ENCODE data around the gene NR1D2.

The NR1D2 gene

DNA sequence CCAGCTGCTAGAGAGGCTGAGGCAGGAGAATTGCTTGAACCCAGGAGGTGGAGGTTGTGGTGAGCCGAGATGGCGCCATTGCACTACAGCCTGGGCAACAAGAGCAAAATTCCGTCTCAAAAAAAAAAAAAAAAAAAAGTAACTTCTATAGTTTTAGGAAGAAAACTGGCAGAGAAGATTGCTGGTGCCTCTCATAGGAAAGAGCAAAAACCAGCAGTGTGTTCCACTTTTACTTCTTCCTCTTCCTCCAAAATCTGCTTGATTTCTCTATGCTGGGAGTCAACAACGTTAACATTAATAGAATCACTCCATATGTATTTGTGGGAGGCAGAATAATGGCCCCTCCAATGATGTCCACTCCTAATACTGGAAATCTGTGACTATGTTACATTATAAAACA is 12.5 kb upstream of the NR1D2 start:
- DNase-seq, result no peak

DNA sequence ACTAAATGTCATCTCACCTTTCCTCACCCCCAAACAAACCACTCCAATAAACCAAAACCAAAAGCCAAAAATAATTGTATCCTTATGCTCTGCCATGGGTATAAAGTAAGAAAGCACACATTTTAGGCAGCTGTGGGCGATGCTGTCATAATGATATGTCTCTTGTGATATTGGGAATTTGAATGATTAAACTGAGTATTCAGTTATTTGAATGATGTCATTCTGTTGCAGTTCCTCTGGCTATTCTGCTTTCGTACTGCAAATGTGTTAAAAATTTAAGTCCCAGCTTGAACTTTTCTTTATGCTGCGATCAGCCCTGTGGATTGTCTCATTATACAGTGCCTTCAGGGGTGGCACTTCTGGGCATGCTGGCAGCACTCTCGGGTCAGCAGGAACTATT is 10.8 kb upstream of the NR1D2 start:
- no peak for DNase-seq

DNA sequence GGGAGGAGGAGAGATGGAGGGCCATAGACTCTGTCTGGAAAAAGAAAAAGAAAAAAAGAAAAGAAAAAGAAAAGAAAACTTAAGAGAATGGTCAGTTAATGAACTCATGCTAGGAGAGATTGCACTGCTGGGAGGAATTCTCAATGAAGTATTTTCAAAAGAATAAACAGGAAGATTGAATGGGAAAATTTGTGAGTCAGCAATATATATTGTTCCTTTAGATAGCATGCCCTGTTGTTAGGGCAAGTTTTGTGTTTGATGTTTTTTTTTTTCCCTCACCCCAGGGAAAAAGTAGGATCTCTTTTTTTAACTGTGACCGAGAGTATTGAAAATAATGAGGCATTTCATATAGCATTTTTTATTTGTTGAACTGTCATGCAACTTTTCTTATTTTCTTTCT is 7.8 kb upstream of the NR1D2 start:
- no peak for DNase-seq

DNA sequence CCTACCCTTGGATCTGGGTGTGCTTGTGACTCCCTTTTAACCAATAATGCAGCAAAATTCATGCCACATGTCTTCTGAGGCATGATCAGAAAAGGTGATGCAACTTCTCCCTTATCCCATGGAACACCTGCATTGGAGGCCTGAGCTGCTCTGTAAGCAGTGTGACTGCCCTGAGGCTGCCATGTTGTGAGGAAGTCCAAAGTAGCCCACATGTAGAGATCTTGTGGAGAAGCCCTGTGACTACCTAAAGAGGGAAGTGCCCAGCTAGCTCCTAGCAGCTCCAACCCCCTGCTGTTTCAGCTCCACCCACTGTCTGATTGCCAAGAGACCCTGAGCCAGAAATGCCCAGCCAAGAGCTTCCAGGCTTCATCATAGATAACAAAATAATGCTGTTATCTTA is 6.4 kb upstream of the NR1D2 start:
- peak; percentile 30 for DNase-seq

DNA sequence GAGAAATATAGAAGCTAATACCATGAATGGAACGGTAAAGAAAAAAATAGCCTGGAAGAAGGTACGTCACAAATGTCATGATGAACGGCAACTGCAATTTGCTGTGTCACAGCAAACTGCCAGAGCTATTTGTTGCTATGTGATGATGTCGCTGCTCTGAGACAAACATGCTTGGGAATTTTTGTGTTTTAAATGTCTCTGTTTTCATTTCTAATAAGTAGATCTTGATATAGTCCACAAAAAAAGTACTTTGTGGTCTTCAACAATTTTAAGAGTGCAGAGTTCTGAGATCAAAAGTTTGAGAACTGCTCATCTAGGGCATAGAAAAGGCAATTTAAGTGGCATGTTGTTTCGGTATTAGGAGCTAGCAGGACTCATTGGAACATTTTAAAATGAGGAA is 4.3 kb upstream of the NR1D2 start:
- no peak for DNase-seq

DNA sequence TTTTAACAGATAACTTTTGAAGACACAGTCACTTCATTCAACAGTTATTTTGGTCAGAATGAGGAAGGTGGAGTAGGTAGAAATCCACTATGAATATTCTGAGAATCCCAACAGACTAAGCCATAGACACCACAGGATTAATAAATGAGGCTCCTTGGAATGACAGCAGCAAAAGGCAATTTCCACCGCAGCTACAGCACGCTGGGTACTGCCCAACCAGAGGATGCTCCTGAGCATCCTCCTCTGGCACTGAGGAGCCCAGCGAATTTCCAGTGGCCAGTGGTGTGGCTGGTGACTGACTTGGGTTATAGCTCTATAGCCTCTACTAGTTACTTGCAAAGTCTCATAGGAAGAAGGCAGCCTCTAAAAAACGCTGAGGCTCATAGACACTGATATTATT is 3.6 kb upstream of the NR1D2 start:
- DNase-seq, result no peak

DNA sequence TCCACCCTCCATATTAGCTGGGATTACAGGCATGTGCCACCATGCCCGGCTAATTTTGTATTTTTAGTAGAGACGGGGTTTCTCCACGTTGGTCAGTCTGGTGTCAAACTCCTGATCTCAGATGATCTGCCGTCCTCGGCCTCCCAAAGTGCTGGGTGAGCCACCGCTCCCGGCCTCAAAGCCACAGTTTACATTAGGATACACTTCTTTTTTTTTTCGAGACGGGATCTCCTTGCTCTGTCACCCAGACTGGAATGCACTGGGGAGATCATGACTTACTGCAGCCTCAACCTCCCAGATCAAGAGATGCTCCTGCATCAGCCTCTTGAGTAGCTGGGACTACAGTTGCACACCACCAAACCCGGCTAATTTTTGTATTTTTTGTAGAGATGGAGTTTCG is 2.5 kb upstream of the NR1D2 start:
- DNase-seq, result no peak

DNA sequence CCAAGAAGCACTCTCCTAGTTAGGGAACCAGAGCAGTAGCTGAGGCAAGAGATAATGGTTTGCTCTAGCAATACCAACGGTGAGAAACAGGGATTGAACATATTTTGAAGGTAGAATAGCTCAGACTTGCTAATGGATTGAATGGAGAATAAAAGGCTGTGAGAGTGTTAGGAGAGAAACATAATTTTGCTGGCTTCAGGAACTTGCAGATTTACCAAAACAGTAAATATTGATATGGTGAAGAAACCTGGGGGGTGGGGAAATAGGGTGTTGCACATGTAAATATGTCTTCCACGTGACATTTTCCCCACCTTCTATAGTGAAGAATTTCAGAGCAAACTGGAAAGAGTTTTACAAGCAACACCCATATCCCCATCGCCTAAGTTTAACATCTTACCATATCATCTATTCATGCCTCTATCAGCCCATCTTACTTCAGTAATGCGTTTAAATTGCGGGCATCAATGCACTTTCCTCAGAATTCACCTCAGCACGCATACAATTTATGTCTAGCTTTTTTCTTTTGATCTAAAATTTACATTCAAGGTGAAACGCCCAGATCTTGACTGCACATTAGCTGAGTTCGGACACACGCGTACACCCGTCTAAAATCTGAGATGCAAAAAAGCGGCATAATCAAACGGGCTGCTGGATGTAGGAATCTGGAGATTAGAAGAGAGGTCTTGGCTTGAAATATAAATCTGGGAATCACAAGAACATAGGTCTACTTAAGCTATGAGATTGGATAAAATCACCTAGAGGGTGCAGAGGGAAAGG is 891 bp upstream of the NR1D2 start:
- DNase-seq, result no peak

DNA sequence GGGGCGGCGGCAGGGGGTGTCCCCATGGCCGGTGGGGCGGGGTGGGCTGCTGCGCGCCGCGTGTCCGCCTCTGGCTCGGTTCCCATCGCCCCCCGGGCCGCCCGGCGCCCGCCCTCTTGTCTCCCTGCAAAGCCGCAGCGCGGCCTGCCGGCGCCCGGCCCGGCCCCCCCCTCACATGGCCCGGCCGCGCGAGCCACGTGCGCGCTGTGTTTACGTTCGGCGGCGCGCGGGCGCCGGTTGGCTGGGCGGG is 502 bp downstream of the NR1D2 start:
- no peak for DNase-seq

DNA sequence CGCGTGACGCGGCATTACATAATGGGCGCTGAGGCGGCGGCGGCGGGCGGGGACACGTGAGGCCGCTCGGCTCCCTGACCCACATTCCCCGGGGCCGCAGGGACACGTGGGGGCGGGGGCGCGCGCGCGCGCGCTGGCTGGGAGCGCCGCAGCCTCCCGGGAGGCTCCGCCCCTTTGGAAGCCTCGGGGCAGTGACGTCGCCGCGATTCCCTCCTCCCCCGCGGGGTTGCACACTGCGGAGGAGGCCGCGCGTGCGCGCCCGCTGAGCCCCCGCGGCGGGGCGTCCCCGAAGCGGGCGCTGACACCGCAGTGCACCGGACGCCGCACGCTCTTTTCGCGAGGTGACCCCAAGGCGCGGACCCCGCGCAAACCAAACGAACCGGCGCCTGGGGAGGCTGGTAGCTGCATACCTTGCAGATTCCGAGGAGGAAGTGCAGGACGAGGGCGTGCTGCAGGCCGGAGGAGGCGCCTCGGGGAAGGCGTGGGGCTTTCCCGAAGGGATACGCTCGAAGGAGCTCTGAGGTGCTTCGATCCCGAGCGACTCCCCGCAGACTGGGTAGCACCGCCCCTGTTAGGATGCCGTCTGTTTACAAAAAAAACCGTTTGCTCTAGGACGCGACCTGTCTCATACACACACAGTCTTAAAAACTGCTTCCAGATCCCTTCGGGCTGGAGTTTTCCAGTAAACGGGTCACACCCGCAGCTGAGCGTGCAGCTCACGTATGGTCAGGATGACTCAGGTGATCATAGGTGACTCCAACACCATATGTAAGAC is 1.0 kb downstream of the NR1D2 start:
- DNase-seq, result peak; percentile 97

DNA sequence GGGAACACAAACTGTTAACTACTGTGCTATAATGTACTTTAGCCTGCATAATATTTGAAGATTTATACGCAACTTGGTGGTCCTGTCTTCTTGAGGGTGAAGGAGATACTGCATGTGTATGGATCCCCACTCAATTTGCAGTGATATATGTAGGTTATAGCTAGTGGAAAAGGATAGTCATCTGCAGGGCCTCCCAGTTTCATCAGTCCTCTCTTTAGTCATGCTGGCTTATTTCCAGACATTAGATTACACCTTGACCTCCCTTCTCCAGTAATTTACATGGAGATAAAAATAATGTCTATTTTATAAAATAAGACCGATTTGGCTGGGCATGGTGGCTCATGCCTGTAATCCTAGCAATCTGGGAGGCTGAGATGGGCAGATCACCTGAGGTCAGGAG is 3.7 kb downstream of the NR1D2 start:
- no peak for DNase-seq

DNA sequence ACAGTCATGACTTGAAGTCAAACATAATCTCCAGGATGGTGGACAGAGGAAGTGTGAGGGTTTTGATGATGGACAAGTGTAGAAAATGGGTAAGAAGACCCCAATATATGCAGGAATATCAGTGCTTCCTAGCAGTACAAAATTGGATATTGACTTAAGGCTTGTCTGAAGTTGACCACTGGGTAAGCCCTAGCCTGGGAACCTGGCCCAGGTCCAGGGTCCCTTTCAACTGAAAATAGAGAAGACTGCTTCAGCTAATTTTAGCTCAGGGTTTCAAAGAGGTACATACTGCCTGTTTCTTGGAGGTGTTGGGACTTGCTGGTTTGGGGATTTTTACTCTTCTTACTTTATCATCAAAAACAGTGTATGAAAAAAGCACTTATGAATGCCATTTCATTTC is 4.7 kb downstream of the NR1D2 start:
- peak; percentile 60 for DNase-seq

DNA sequence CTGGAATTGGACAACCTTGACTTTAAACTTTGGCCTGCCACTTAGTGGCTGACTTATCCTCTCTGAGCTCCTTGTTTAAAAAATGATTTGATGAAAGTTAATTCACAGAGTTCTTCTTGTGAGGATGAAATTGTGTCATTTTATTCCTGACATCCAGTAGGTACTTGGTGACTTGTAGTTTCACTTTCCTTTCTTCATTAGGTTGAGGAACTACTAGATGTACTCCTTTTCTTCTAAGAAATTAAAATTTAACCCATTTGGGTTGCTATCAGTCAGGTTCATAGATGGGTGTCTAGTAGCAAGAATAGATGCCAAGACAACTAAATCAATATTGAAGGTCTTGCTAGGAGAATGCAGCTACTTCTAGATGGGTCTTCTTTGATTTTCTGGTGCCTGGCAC is 5.2 kb downstream of the NR1D2 start:
- DNase-seq, result no peak

DNA sequence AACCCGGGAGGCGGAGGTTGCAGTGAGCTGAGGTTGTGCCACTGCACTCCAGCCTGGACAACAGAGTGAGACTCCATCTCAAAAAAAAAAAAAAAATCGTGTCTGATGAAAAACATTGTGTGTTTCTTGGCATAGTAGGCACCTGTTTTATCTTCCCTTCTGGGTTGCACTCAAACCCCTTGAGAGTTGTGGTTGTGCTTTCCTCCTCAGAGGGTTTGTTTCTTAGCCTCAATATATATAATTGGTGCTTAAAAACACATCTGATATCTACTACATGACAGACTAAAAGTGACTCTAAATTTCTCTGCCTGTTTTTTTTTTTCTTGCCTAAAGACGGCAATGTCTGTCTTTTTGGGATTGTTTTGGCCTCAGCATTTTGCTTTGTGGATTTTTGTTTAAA is 7.6 kb downstream of the NR1D2 start:
- no peak for DNase-seq

DNA sequence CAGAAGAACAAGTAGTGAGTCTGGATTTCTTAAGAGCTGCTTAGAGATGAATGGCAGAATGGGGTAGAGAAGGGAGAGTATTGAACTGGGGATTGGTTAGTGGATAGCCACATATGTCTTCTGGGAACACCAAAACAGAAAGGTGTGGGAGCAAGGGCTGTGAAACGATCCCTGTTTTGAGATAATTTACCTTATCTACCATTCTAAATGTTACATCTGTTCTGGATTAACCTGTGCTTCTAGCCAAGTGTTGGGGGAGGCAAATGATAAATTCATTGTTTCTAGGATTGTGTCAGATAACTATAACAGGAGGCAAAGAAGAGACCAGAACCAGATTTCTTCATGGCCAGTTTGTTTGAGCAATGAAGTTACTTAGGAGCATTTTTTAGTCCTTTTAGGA is 8.4 kb downstream of the NR1D2 start:
- DNase-seq, result no peak

DNA sequence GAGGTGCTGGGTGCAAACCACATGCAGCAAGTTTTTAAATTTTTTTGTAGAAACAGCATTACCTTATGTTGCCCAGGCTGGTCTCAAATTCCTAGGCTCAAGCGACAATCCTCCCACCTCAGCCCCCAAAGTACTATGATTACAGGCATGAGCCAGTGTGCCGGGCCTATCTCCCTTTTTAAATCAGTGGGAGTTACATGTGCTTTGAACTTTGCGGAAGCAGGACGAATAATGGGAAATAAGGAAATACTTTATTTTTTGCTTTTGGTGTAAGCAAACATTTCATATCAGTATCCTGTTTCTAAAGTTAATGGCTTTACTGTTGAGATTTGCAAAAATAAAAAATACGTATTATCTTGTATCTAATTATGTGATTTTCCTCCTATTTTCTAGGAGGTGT is 9.1 kb downstream of the NR1D2 start:
- DNase-seq, result no peak

DNA sequence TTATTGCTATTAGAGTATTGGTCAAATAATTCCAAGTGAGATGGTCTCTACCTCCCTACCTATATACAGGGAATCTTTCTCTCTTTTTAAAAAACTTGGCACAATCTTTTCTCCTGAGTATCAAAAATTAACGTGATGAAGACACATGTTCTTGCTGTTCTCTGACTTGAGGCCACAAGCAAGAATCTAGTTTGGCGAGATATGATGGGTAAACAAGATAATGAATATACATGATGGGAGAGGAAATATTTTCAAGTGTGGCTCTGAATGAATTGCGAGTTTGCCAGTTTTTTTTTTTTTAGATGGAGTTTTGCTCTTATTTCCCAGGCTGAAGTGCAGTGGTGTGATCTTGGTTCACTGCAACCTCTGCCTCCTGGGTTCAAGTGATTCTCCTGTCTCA is 11.6 kb downstream of the NR1D2 start:
- DNase-seq, result no peak

DNA sequence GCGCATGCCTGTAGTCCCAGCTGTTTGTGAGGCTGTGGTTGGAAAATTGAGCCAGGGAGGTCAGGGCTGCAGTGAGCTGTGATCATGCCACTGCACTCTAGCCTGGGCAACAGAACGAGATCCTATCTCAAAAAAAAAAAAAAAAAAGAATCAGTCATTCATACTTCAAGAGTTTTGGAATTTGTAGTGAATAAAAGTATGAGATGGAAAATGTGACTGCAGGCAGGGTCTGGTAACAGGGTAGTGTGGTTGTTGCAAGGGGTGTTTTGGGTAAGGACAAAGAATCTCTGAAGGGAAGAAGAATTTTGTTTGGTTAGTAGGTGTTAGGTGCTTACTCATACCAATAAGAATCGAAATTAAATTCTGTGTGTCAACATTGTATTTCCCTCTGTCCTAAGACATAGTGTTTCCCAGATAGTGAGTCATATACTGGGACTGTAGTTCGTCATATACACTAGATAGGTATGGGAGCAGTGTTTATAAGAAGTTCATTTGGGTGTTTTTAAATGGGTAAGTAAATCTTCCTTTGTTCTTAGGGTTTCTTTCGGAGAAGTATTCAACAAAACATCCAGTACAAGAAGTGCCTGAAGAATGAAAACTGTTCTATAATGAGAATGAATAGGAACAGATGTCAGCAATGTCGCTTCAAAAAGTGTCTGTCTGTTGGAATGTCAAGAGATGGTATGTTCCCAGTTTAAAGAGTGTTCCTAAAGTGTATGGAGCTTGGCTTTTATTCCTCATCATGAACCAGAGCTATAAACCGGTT is 14.2 kb downstream of the NR1D2 start:
- no peak for DNase-seq

DNA sequence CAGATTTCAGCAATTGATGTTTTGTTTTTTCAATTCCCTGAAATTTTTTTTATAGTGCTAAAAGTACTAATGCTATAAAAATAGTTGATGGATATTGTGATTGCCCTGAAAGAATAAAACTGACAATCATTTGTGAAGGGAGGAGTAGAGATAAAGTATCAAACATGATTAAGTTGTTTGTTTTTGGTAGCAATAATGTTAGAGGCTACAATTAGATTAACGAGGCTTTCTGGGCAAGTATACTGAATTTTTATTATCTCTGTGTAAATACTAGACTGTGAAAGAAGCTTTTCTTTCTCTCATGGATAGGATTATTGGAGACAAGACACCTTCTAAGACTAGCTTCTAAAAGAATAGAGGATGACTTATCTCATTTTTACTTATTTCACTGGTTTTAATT is 15.6 kb downstream of the NR1D2 start:
- DNase-seq, result peak; percentile 67

DNA sequence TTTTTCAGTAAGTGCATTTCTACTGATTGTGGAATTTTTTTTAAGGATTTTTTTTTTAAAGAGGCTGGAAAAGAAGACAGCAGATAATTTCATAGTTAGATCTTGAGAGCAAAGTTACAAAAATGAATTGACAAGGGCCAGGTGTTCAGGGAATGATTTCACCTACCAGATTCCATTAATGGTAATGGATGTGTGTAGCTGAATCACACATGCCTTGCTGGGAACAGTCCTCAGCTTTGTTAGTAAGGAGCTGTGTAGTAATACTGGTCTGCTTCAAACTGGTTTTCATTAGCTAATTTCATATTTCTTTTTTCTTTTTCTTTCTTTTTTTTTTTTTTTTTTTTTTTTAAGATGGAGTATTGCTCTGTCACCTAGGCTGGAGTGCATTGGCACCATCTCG is 16.0 kb downstream of the NR1D2 start:
- peak; percentile 44 for DNase-seq

DNA sequence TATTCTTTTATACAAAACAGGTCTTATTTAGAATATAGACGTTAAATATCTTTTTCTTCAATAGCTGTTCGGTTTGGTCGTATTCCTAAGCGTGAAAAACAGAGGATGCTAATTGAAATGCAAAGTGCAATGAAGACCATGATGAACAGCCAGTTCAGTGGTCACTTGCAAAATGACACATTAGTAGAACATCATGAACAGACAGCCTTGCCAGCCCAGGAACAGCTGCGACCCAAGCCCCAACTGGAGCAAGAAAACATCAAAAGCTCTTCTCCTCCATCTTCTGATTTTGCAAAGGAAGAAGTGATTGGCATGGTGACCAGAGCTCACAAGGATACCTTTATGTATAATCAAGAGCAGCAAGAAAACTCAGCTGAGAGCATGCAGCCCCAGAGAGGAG is 16.8 kb downstream of the NR1D2 start:
- no peak for DNase-seq

DNA sequence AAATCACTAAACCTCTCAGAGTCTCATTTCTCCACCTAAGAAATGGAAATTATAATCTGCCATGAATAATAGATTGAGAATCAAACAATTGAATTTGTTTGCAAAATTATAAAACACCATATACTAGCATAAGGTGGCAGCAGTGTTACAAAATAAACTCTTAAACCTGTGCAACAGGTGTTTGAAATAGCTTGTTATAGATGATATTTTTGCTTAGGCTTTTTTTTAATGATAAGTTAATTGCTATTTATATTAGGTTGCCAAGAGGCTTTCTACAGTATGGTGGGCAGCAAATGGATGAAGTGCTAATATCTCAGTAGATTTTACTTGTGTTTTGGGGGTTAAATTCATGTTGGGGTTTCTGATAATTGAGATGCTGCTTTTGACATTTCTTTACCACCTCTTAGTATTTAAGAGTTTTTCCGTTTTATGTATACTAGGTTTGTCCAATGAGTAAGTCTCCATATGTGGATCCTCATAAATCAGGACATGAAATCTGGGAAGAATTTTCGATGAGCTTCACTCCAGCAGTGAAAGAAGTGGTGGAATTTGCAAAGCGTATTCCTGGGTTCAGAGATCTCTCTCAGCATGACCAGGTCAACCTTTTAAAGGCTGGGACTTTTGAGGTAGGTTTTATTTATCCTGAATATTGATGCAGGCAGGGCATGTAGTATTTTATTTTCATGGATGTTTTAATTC is 19.6 kb downstream of the NR1D2 start:
- no peak for DNase-seq

DNA sequence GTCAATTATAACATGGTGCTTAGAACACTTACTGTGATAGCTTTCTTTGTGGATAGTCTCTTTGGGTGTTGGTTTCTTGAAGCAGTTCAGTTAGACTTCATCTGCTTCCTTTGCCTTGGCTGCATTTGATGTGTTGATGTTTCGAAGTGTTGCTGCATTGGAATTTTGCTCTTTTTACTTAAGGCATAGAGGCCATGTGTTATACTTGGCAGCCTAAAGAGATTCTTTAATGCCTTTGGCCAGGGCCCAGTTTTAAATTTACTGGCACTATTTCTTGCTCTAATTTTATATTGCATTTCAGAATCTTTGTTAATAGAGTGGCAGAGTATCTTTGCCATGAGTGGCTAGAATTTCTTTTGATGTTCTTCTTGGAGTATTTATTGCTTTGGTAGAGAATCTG is 21.2 kb downstream of the NR1D2 start:
- no peak for DNase-seq
